Mucosa of rectum (tissue), 2 donors: Measurements from ENCODE around the gene ASZ1.

Source experiments
- H3K27ac ChIP-seq, 2 donors: one replicate each; pipeline ENCODE4 v1.7.0; 2013; ENCODE audit warnings: inconsistent platforms in 2 of 2, low read depth in 2 of 2, low read length in 2 of 2
- H3K27me3 ChIP-seq, 2 donors: one replicate each; pipeline ENCODE4 v1.7.0; 2013; ENCODE audit warnings: low read length in 2 of 2; ENCODE audit not compliant: control insufficient read depth in 2 of 2, insufficient read depth in 2 of 2
- H3K36me3 ChIP-seq, 2 donors: one replicate each; pipeline ENCODE4 v1.7.0; 2013; ENCODE audit warnings: low read length in 2 of 2; ENCODE audit not compliant: control insufficient read depth in 2 of 2, insufficient read depth in 2 of 2
- H3K4me1 ChIP-seq, 2 donors: one replicate each; pipeline ENCODE4 v1.7.0; 2013; ENCODE audit warnings: low read length in 2 of 2, mild to moderate bottlenecking in 1 of 2; ENCODE audit not compliant: control insufficient read depth in 2 of 2, insufficient read depth in 2 of 2
- H3K4me3 ChIP-seq, 2 donors: one replicate each; pipeline ENCODE4 v1.7.0; 2013; ENCODE audit warnings: low read length in 2 of 2
- H3K9ac ChIP-seq, 2 donors: one replicate each; pipeline ENCODE4 v1.7.0; 2013; ENCODE audit warnings: low read length in 2 of 2, low read depth in 1 of 2, mild to moderate bottlenecking in 1 of 2
- H3K9me3 ChIP-seq, 2 donors: one replicate each; pipeline ENCODE4 v1.7.0; 2013; ENCODE audit warnings: low read length in 2 of 2; ENCODE audit not compliant: control insufficient read depth in 2 of 2
- donor health status: healthy.
- donor health status: Normal muscosa, but diverticular disease.

Gene ASZ1

DNA sequence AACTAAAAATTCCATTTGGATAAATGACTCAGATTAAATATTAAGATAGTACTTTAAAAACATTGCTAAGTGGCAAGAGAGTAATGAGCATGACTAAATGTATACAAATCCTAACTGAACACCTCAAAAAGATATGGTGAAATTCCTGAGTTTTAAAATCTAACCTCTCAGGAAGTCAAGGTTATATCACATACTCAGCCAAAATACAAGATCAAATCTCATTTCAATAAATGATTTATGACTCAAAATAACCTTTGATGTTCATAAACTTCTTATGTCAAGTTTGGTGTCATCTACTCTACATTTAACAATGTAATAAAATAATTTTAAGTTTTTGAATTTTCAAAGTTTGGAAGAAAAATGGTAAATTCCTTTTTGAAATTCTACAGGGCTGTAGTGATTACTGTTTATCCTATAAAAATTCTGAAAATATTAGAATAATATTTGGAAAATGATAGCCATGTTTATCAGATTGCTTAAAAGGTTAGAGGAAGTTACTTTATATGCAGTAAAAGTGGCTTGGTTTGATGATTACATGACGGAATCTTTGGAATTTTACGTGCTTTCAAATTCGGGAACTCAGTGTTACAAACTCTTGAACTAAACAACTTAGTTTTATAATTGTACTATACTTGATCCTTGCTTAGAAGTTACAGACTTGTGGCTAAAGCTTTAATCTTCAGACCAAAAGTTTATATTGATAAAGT is 43.7 kb downstream of the ASZ1 start:
- H3K9ac ChIP-seq: no peak overlapping the region
- H3K27me3 ChIP-seq: no peaks in the 10 kb centered on the region
- H3K27ac ChIP-seq: no peak overlapping the region
- no peaks in the 10 kb centered on the region for H3K36me3 ChIP-seq
- H3K4me3 ChIP-seq: no peak overlapping the region
- H3K9me3 ChIP-seq: no peaks in the 10 kb centered on the region
- H3K4me1 ChIP-seq: no peaks in the 10 kb centered on the region

- Histone ChIP-seq H3K36me3 (no peaks in the 10 kb centered on the region), H3K27me3 (no peaks in the 10 kb centered on the region), H3K4me1 (no peaks in the 10 kb centered on the region), H3K9me3 (no peaks in the 10 kb centered on the region), H3K9ac (no peak overlapping the region), H3K27ac (no peak overlapping the region), H3K4me3 (no peak overlapping the region)
Measured at GRCh38 chr7:117383046-117383445, 44.2 kb downstream of the ASZ1 start.

GRCh38 chr7:117381362-117381761 is 45.9 kb downstream of the ASZ1 start:
- Histone ChIP-seq H3K9ac (no peak overlapping the region), H3K9me3 (no peaks in the 10 kb centered on the region), H3K4me3 (no peak overlapping the region), H3K4me1 (no peaks in the 10 kb centered on the region), H3K27me3 (no peaks in the 10 kb centered on the region), H3K36me3 (no peaks in the 10 kb centered on the region), H3K27ac (no peak overlapping the region)

- Histone ChIP-seq H3K4me3 (no peak overlapping the region), H3K9me3 (no peaks in the 10 kb centered on the region), H3K27me3 (no peaks in the 10 kb centered on the region), H3K9ac (no peak overlapping the region), H3K27ac (no peak overlapping the region), H3K36me3 (no peaks in the 10 kb centered on the region), H3K4me1 (no peaks in the 10 kb centered on the region)
Measured at GRCh38 chr7:117375380-117375779, 51.9 kb downstream of the ASZ1 start.

- Histone ChIP-seq H3K27me3 (no peaks in the 10 kb centered on the region), H3K27ac (no peak overlapping the region), H3K9me3 (no peaks in the 10 kb centered on the region), H3K4me3 (no peak overlapping the region), H3K4me1 (no peaks in the 10 kb centered on the region), H3K9ac (no peak overlapping the region), H3K36me3 (no peaks in the 10 kb centered on the region)
Measured at GRCh38 chr7:117372073-117372472, 55.2 kb downstream of the ASZ1 start.

- no peak overlapping the region for H3K27ac ChIP-seq
- H3K4me3 ChIP-seq: no peak overlapping the region
- H3K27me3 ChIP-seq: no peaks in the 10 kb centered on the region
- no peaks in the 10 kb centered on the region for H3K36me3 ChIP-seq
- no peak overlapping the region for H3K9ac ChIP-seq
- no peaks in the 10 kb centered on the region for H3K4me1 ChIP-seq
- H3K9me3 ChIP-seq: no peaks in the 10 kb centered on the region
Measured at GRCh38 chr7:117364339-117365080, 62.8 kb downstream of the ASZ1 start.

DNA sequence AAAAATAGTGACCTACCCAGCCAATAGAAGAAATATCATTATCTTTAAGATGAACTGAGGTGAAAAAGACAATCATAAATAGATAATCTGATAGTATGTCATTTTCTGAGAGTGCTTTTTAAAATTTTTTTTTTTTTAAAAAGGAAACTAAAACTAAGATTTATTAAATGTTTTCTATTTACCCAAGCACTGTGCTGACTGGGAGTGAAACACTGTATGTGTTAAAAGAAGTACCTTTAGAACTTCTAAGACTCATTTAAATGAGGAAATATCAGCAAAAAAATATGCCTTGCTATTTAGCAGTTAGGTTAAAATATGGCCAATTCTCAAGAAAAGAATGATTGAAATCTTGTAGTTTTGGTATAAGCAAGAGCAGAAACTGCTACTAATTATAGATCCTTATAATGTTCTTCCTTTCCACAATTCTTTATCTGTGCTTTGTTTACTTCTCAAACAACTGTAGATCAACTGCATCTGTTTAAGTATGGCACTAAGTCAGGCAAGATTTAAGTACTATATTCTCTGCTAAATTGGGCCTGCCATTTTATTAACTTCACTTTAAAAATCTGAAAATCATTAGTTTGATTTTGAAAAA is 64.9 kb downstream of the ASZ1 start:
- no peak overlapping the region for H3K9ac ChIP-seq
- no peak overlapping the region for H3K27ac ChIP-seq
- no peak overlapping the region for H3K4me3 ChIP-seq
- H3K36me3 ChIP-seq: no peaks in the 10 kb centered on the region
- no peaks in the 10 kb centered on the region for H3K9me3 ChIP-seq
- H3K4me1 ChIP-seq: no peaks in the 10 kb centered on the region
- H3K27me3 ChIP-seq: no peaks in the 10 kb centered on the region

- no peaks in the 10 kb centered on the region for H3K4me1 ChIP-seq
- H3K36me3 ChIP-seq: no peaks in the 10 kb centered on the region
- H3K4me3 ChIP-seq: no peak overlapping the region
- no peaks in the 10 kb centered on the region for H3K27me3 ChIP-seq
- no peaks in the 10 kb centered on the region for H3K9me3 ChIP-seq
- H3K27ac ChIP-seq: no peak overlapping the region
- no peak overlapping the region for H3K9ac ChIP-seq
Measured at GRCh38 chr7:117350027-117350426, 77.3 kb downstream of the ASZ1 start.

DNA sequence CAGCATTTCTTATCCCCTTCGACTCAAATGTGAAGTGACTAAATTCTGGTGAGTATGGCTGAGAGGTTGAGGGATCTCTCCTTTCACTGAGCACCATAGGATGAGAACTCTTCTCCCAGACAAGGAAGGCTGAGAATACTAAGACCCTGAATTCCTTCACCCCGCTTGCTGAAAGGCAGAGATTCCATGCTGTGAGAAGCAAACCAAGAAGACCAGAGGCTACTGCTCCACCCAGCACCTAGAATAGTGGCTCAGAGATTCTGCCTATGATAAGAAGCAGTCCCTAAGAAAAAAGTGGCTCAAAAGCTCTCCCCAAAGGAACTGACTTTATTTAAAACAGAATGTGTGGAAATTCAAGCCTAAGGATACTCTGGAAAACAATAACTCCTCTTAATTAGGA is 77.7 kb downstream of the ASZ1 start:
- Histone ChIP-seq H3K9me3 (no peaks in the 10 kb centered on the region), H3K9ac (no peak overlapping the region), H3K4me1 (no peaks in the 10 kb centered on the region), H3K27ac (no peak overlapping the region), H3K36me3 (no peaks in the 10 kb centered on the region), H3K27me3 (no peaks in the 10 kb centered on the region), H3K4me3 (no peak overlapping the region)

- Histone ChIP-seq H3K36me3 (no peaks in the 10 kb centered on the region), H3K27me3 (no peaks in the 10 kb centered on the region), H3K9me3 (no peaks in the 10 kb centered on the region), H3K9ac (no peak overlapping the region), H3K27ac (no peak overlapping the region), H3K4me3 (no peak overlapping the region), H3K4me1 (no peaks in the 10 kb centered on the region)
Measured at GRCh38 chr7:117347962-117348672, 79.2 kb downstream of the ASZ1 start.
